PC-3 (cell line): ENCODE measurements around the gene PIEZO1.

Experiments
- CTCF ChIP-seq: fragments of 300-600 bp; sonication (generic); conservative IDR thresholded peaks from 2 replicates; pipeline ENCODE4 v1.5.1; 2017; ENCODE audit warnings: antibody characterized with exemption, low read depth, mild to moderate bottlenecking, low read length
- EZH2 ChIP-seq: fragments of 300-600 bp; sonication (generic); IDR thresholded peaks from one replicate; pipeline ENCODE4 v1.6.1; 2017; ENCODE audit warnings: antibody characterized with exemption, mild to moderate bottlenecking, low read length; ENCODE audit not compliant: unreplicated experiment
- EZH2phosphoT487 ChIP-seq: fragments of 300-600 bp; sonication (generic); IDR thresholded peaks from 2 replicates; pipeline ENCODE4 v1.6.1; 2018; ENCODE audit warnings: mild to moderate bottlenecking, antibody characterized with exemption, low read length, borderline replicate concordance

GRCh38 chr16:88806491-88807111 lies 21.6 kb upstream of the PIEZO1 start:
- TF ChIP-seq EZH2 (no peak), CTCF (no peak), EZH2phosphoT487 (no peak)
